Hepatocyte (in vitro differentiated cells): ENCODE measurements around the gene AKNAD1. TPM values are rescaled to one million over a fixed set of nuclear protein-coding genes. Genes with fewer than 3 reads are reported as not detected.

Experiments
- DNase-seq: peaks from one replicate; pipeline ENCODE4 v3.0.0-alpha.2; 2016; ENCODE audit warnings: low spot score
- H2AFZ ChIP-seq: fragments of 200-600 bp; sonication (generic); 2 replicates; pipeline ENCODE4 v1.6.0; 2016; ENCODE audit warnings: antibody characterized with exemption, mild to moderate bottlenecking
- H3K27ac ChIP-seq: fragments of 200-600 bp; sonication (generic); 2 replicates; pipeline ENCODE4 v1.5.1; 2016; ENCODE audit warnings: mild to moderate bottlenecking
- H3K27me3 ChIP-seq: fragments of 200-600 bp; sonication (generic); 2 replicates; pipeline ENCODE4 v1.6.1; 2016
- H3K36me3 ChIP-seq: fragments of 200-600 bp; sonication (generic); replicated peaks from 2 replicates; pipeline ENCODE4 v1.5.1; 2016; ENCODE audit warnings: low read depth; ENCODE audit not compliant: insufficient read depth
- H3K4me1 ChIP-seq: fragments of 200-600 bp; sonication (generic); 2 replicates; pipeline ENCODE4 v1.5.1; 2016; ENCODE audit warnings: mild to moderate bottlenecking, moderate library complexity; ENCODE audit not compliant: insufficient read depth
- H3K4me2 ChIP-seq: fragments of 200-600 bp; sonication (generic); 2 replicates; pipeline ENCODE4 v1.6.0; 2016
- H3K4me3 ChIP-seq: fragments of 200-600 bp; sonication (generic); 2 replicates; pipeline ENCODE4 v1.5.1; 2016; ENCODE audit warnings: mild to moderate bottlenecking
- H3K79me2 ChIP-seq: fragments of 200-600 bp; sonication (generic); 2 replicates; pipeline ENCODE4 v1.6.0; 2017; ENCODE audit warnings: mild to moderate bottlenecking
- H3K9me2 ChIP-seq: fragments of 200-600 bp; sonication (generic); replicated peaks from 2 replicates; pipeline ENCODE4 v1.6.0; 2017; ENCODE audit warnings: mild to moderate bottlenecking; ENCODE audit not compliant: insufficient read depth
- H3K9me3 ChIP-seq: fragments of 200-600 bp; sonication (generic); 2 replicates; pipeline ENCODE4 v1.5.1; 2016; ENCODE audit warnings: low read depth, mild to moderate bottlenecking
- H4K20me1 ChIP-seq: fragments of 200-600 bp; sonication (generic); 2 replicates; pipeline ENCODE4 v1.6.0; 2016; ENCODE audit warnings: mild to moderate bottlenecking; ENCODE audit not compliant: insufficient read depth, poor library complexity, severe bottlenecking
- CTCF ChIP-seq: fragments of 200-600 bp; sonication (generic); IDR thresholded peaks from 2 replicates; pipeline ENCODE4 v1.5.1; 2016; ENCODE audit warnings: antibody characterized with exemption, mild to moderate bottlenecking; ENCODE audit not compliant: poor library complexity
- EZH2 ChIP-seq: fragments of 200-600 bp; sonication (generic); IDR thresholded peaks from 2 replicates; pipeline ENCODE4 v1.6.1; 2016; ENCODE audit warnings: antibody characterized with exemption, mild to moderate bottlenecking, borderline replicate concordance
- EZH2phosphoT487 ChIP-seq: fragments of 200-600 bp; sonication (generic); IDR thresholded peaks from one replicate; pipeline ENCODE4 v1.6.1; 2018; ENCODE audit warnings: antibody characterized with exemption, mild to moderate bottlenecking, low read depth, moderate library complexity; ENCODE audit not compliant: unreplicated experiment, severe bottlenecking
- WGBS: methylation state at CpG from one replicate; pipeline ENCODE4 v1.1.6; 2016; ENCODE audit warnings: low lambda C conversion rate; ENCODE audit errors: missing lambda C conversion rate; 5-methylcytosine and 5-hydroxymethylcytosine counted together
- polyA plus RNA-seq: library from polyadenylated mRNA; unstranded; fragments of >200 nt; fragmentation: Nextera tagmentation; extraction: Ambion mirVana; gene quantifications from 2 replicates; pipeline ENCODE4 v1.2.1, GENCODE V29; 2016
- total RNA-seq: library from RNA; depleted of rRNA; stranded (reverse); fragments of >200 nt; gene quantifications from 2 replicates; pipeline ENCODE4 v1.2.3, GENCODE V29; 2014

The AKNAD1 gene
- total RNA-seq: 0.20 and 0.80 TPM in 2 replicates
- polyA plus RNA-seq: not detected in 2 replicates

GRCh38 chr1:108856994-108857393, at the start of gene AKNAD1:
AKNAD1 (minus strand) TSS chr1:108857094; CDS start chr1:108852664, 4,430 bp downstream.
- Histone ChIP-seq H2AFZ (no peak within 1 kb of the TSS), H3K4me2 (no peak within 1 kb of the TSS), H3K9me3 (no peaks in the 10 kb centered on the region), H3K36me3 (no peaks in the 10 kb centered on the region), H3K4me3 (no peak within 1 kb of the TSS), H3K27me3 (peaks cover 4% of the 10 kb centered on the region), H3K79me2 (no peaks in the 10 kb centered on the region), H3K27ac (peak within 1 kb of the TSS; percentile 64), H3K9me2 (no peaks in the 10 kb centered on the region), H4K20me1 (no peaks in the 10 kb centered on the region), H3K4me1 (no peaks in the 10 kb centered on the region)
- no peak for DNase-seq
- TF ChIP-seq EZH2phosphoT487 (no peak), EZH2 (no peak), CTCF (no peak)
- 78% methylated on average over 1 of the region's 1 CpG for WGBS

GRCh38 chr1:108901106-108901505, 44.2 kb upstream of the AKNAD1 start:
- H4K20me1 ChIP-seq: no peaks in the 10 kb centered on the region
- H3K9me3 ChIP-seq: no peaks in the 10 kb centered on the region
- H3K36me3 ChIP-seq: no peaks in the 10 kb centered on the region
- no peaks in the 10 kb centered on the region for H3K27me3 ChIP-seq
- H3K9me2 ChIP-seq: no peaks in the 10 kb centered on the region
- H3K4me2 ChIP-seq: no peak overlapping the region
- no peak overlapping the region for H3K27ac ChIP-seq
- 94% methylated on average over 3 of the region's 3 CpGs for WGBS
- TF ChIP-seq EZH2phosphoT487 (no peak), CTCF (no peak), EZH2 (no peak)
- H3K79me2 ChIP-seq: no peaks in the 10 kb centered on the region
- H3K4me3 ChIP-seq: no peak overlapping the region
- H3K4me1 ChIP-seq: no peaks in the 10 kb centered on the region
- H2AFZ ChIP-seq: no peak overlapping the region
- DNase-seq: no peak

GRCh38 chr1:108897865-108898720, 41.2 kb upstream of the AKNAD1 start:
- Histone ChIP-seq H3K36me3 (no peaks in the 10 kb centered on the region), H3K27me3 (no peaks in the 10 kb centered on the region), H3K79me2 (no peaks in the 10 kb centered on the region), H4K20me1 (no peaks in the 10 kb centered on the region), H3K9me3 (no peaks in the 10 kb centered on the region), H3K27ac (no peak overlapping the region), H2AFZ (no peak overlapping the region), H3K9me2 (no peaks in the 10 kb centered on the region), H3K4me1 (no peaks in the 10 kb centered on the region), H3K4me2 (no peak overlapping the region), H3K4me3 (no peak overlapping the region)
- peak; percentile 54 for DNase-seq
- WGBS: 66% methylated on average over 8 of the region's 8 CpGs
- TF ChIP-seq EZH2phosphoT487 (no peak), CTCF (peak; percentile 83)
